Stimulated activated CD4-positive, alpha-beta T cell treated with anti-CD3 and anti-CD28 coated beads, Interleukin-2, amount 100 ng/mL, for 4 hours (primary cell): Measurements from ENCODE around the gene DLGAP4.

ENCODE experiments used
- DNase-seq: peaks from one replicate; pipeline ENCODE4 v3.0.0-alpha.2; 2020; ENCODE audit warnings: low read depth

The DLGAP4 gene

DNA sequence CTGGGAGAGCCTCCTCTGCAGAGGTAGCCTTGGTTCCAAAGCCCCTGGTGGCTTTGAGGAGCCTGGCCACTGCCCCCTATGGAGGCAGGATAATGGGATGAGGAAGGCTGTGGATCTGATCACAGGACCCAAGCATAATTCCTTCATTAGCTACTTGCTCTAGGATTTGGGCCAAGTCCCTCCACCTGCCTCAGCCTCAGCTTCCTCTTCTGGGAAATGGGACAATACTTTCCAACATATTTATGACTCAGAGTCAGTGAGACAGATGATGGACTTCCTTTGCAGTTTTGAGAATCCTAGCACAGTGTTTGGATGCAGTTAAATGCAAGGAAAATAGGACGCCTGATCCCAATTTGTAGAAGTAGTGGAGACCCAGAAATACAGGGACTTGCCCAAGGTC, 171.3 kb downstream of the DLGAP4 start:
- no peak for DNase-seq

DNA sequence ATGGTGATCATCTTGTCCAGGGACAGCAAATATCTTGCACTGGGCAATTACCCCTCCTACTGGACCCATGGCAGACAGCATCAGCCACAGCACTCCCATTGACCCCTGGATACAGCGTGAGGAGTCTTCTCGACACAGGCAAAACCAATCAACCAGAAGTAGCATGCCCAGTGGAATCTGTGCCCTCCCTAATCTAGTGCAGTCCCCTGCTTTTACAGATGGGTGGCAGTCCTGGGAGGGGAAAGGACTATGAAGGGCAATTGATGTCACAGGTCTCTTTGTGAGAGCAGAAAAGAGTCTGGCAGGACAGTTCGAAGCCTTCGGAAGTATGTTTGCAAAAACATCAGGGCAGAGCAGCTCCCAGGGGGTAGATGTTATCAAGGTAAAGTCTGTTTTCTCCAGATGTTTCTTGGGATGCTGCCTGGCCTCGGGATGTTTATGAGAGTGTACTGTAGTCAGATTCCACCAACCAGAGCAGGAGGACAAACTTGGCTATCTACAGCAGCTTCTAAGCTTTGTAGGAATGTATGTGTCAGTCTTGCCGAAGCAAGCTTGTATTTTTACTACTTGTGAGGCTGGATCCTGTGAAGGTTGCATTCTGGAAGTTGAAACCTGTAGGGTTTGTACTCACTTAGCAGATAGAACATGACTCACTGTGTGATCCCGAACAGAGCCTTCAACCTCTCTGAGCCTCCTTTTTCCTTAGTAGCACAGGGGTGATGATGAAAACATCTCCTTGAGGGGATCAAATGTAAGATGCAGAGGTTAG, 172.2 kb downstream of the DLGAP4 start:
- no peak for DNase-seq

DNA sequence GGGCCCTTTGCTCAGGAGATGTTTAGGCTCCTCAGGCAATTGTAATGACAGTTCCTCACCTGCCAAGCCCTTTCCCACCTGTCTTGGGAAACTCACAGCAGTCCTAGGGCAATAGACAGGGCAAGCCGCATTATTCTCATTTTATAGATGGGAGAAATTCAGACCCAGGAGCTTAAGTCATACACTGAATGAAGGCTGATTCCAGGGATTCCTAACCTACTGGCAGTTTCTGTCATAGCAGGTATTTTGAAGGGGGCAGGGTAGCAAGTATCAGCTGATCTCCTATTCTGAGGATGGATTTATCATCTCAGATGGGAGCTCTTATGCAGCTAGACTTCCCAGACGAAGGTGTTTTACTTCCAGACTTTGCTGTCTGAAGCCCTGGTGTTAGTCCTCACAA, 173.8 kb downstream of the DLGAP4 start:
- no peak for DNase-seq

DNA sequence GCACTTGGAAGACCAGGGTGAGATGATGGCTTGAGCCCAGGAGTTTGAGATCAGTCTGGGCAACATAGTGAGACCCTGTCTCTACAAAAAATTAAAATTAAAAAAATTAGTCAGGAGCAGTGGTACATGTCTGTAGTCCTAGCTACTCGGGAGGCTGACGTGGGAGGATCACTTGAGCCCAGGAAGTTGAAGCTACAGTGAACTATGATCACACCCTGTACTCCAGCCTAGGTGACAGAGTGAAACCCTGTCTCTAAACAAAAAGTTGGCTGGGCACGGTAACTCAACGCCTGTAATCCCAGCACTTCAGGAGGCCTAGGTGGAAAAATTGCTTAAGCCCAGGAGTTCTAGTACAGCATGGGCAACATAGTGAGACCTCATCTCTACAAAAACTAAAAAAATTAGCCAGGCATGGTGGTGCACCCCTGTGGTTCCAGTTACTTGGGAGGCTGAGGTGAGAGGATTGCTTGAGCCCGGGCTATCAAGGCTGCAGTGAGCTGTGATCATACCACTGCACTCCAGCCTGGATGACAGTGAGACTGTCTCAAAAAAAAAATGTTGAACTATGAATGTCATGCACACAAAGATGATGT, 174.4 kb downstream of the DLGAP4 start:
- no peak for DNase-seq

DNA sequence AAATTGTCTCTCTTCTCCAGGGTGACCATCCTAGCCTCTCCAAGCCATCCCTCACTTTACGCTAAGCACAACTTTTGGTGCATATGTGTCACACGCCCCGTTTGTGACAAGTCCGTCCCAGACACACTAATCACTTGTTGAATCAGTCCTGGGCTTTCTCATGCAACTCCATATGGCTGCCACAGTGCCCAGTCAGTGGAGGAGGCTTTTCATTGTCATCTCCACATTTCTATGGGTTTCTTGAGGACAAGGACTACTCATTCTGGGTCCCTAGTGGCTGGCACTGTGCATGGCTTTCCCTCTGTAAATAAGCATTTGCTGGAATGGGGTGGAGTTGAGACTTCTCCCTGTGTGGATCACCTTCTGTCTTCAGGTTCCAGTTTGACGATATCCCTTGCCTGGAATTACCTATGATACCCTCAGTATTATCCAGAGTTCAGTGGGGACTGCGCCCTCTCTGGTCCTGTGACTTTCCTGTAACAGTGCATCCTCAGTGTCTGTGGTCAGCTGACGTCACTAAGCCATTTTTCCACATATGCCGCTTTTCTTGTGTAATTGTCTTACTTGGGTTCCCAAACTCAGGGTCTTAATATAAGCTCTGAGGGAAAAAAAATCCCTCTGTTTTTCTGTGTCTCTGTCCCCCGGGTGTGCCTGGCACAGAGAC, 175.4 kb downstream of the DLGAP4 start:
- no peak for DNase-seq

DNA sequence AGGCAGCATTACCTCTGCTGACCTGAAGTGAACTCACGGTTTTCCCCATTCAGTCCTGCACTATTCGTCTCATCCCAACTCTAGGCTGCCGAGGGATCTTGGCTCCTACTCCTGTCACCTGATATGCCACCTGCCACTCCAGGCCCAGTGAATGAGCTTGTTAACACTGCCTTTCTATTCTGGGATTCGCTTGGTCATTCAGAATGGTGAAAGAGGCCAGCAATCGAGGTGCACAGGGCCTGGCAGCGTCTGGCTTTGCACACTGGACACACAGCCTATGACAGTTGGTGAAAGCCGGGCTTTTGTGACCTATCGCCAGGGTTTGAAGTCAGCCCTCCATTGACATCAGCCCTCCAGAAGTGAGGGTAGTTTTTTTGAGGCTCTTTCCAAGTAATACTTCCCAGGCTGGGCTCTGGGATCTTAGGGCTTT, 175.9 kb downstream of the DLGAP4 start:
- no peak for DNase-seq

DNA sequence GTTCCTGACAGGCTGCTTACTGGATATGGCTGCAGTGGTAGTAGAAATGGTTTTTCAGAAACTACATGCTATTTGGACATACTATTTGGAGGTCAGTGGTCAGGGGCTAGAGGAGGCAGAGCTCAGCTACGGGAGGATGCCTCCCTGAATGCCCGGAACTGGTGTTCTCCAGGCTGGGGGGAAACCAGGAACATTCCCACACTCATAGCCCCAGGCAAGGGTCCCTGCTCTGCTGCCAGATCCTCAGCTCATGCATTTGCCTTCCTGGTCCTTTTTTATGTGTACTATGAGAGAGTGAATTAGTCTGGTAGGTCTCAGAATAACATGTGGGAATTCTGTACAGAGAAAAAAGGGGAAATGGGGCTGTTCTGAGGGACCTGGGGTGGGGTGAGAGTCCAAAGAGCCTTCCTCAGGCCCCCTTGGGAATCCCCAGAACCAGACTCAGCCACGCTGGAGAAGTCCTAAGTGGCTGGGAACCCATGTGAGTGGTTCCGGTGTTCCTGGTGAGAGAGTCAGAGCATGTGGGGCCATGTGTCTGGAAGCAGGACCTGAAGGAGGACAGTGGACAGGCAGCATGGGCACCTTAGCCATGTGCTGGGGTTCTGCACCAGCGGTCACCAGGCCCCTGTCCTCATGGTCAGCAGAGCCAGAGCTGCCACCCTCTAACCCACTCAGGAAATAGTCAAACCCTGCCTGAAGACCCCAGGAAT, 177.2 kb downstream of the DLGAP4 start:
- DNase-seq: no peak

DNA sequence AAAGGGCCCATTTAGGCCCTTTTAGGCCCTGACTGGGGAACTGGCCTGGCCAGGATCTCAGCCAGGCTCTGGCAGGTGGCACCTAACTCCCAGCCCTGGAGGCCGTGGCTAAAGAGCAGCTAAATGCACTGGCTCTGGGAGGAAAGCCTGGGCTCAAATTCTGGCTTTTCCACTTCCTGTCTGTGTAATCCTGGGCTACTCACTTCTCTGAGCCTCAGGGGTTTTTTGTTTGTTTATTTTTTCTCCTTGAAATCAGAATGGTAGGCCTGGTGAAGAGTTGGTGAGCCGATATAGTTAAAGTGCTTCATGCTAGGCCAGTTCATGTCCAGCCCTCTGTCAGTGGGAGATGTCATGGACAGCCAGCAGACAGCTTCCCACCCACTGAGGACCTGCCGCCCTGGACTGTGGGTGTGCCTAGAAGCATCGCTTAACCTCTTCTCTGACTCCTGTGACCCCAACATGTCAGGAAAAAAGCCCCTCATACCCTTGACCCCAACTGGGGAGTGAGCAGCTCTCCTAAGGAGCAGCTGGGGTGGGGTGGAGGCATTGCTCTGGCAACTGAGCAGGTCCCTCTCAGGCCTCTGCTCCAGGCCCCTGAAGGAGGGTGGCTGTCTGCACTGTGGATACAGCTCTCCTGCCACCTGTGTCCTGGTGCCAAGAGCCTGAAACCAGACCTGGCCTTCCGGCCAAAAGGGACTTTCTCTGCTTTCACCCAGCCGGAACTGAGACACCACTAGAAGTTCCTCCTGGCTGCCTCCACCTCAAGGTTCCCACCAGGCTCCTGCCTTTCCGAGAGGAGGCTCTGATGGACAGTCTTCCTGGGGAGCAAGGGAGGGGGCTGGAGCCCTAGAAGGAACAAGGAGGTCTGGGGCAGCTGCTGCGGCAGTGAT, 178.0 kb downstream of the DLGAP4 start:
- DNase-seq: no peak

DNA sequence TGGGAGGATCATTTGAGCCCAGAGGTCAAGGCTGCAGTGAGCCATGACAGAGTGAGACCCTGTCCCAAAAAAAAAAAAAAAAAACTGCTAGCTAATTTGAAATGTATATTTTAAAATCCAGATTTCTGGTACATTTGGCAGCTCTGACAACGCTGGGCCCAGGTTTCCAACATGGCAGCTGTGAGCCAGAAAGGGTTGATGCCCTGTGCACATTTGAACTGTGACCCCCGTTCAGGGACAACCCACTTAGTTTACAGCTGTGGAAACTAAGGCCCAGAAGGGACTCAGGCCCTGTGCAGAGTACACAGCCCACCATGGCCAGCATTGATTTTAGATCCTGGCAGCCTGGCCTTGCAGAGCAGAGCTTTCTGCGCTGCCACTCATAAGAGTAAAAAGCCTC, 179.1 kb downstream of the DLGAP4 start:
- no peak for DNase-seq

DNA sequence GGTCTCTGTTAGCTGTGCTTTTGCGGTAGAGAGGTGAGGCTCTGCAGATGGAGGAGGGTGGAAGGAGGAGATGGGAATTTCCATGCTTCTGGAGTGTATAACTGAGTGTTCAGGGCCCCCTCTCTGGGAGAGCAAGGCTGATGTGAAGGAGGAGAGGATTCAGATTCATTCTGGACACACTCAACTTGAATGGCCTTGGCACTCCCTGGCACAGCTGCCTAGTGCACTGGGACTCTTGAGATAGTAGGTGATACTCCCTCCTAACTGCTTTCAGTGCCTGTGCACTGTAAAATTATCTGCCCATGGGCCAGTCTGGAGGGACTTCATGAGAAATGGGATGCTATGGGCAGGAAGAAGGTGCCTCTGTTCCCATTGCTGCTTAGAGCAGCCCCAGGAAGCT, 180.9 kb downstream of the DLGAP4 start:
- no peak for DNase-seq

DNA sequence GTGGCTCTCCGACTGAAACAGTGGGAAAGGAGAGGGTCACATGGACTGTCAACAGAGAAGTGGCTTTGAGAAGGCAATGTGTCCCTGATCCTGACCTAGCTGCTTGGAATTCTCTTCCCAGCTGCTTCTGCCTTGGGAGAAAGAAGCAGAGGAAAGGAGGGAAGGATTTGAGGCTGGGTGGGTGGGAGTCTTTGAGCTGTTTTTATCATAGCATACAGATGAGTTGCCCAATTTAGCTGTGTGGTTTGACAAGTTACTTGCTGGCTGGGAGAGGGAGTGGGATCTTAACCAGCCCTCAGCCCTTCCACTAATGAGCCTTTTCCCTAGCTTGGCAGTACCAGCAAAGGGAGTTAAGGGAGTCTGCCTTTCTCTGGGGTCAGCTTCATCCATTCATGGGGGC, 184.1 kb downstream of the DLGAP4 start:
- no peak for DNase-seq

DNA sequence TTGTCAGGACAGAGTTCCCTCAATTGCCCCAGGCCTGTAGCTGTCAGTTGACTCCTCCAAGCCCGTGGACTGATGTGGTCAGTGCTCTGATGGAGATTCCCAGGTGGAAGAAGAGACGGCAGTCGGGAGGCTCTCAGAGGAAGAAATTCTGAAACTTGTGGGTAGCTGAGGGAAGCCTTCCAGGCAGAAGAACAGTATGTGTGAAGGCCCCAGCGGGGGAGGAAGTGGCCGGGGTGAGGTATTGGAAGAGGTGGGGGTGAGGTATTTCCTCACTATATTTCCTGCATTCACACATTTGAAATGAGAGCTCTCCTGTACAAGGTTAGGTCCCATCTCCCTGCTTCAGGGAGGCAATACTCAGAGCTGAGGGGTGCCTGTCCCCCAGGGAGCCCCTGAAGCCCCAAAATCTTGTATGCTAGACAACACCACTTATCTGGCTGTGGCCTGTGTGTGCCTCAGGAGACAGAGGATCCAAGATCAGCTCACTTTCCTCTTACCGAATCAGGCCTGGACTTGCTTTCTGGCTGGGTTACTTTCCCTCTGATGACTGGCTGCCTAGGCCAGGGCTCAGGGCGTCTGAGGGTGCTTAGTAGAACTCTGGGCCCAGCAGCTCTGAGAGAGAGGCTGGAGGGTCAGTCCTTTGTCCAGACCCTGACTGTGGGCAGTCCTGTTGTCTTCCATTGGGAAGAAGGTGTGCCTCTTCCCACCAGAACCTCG, 185.9 kb downstream of the DLGAP4 start:
- DNase-seq: peak; percentile 33

DNA sequence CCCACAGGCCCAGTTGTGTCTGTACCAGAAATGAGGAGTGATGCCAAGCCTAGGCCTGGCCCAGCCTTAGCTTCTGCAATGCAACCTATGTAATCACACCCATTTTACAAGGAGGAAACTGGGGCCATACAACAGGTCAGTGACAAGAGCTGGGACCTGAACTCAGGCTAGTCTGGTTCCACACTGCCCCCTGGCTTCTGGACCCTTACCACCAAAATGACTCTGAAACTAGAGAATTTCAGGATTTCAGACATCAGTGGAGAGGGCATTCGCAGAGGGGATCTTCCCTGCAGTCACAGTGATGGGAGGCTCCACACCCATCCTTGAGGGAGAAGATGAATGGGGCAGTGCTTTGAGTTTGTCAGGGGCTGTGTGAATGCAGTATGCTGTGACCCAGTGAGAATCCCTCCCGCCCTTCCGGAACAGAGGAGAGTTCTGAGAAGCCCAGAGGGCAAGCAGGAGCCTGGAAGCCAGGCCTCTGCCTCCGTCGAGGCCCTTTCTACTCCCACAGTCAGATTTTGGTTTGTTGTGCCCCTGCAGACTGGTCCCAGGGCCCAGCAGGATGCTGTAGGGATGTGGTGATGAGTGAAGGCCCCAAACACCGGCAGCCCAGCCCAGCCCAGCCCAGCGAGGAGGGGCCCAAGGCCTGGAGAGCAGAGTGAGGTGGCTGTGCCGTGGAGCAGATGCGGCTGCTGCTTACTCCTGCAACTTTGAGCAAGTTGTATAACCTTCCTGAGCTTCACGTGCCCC, 187.1 kb downstream of the DLGAP4 start:
- no peak for DNase-seq

DNA sequence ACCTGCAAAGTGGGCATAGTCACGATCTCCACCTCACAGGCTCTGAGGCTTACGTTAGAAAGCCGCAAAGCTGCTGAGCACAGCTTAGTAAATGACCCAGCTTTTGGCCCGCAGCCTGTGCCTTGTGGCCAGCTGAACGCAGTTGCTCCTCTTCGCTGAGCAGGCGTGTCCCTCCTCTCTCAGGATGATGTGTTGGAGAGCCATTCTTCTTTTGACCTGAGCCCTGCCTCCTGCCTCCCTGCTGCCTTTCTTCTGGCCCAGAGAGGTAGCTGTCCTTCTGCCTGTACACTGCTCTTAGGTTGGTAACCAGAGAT, 187.6 kb downstream of the DLGAP4 start:
- no peak for DNase-seq

DNA sequence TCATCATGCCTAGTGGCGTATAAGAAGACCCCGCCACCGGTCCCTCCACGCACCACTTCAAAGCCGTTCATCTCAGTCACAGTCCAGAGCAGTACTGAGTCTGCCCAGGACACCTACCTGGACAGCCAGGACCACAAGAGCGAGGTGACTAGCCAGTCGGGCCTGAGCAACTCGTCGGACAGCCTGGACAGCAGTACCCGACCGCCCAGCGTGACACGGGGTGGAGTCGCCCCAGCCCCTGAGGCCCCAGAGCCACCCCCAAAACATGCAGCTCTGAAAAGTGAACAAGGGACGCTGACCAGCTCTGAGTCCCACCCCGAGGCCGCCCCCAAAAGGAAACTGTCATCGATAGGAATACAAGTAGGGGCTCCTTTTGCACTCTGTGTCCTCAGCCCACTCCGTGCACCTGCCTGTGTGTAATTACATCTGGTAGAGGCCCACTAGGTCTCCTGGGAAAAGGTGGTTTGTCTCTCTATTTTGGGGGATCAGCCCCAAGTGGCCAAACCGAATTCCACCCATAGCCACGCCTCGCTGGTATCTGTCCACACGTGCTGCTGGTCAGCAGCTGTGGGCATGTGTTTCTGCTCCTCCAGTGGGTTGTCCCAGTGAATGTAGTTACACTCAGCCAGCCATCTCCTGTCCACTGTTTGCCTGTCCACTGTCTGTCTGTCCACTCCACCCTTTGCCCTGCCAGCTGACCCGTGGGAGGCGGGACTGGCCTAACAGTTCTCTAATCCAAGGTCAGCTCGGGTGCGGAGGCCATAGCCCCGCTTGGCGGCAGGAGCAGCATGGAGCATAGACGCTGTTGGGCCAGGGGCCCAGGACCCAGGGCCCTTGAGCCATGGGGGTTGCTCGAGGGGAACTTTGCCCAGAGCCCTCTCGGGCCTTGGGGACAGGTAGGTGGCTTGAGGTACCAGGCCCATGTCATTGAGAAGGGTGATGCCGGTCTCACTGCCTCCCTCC, 190.8 kb downstream of the DLGAP4 start:
- no peak for DNase-seq

DNA sequence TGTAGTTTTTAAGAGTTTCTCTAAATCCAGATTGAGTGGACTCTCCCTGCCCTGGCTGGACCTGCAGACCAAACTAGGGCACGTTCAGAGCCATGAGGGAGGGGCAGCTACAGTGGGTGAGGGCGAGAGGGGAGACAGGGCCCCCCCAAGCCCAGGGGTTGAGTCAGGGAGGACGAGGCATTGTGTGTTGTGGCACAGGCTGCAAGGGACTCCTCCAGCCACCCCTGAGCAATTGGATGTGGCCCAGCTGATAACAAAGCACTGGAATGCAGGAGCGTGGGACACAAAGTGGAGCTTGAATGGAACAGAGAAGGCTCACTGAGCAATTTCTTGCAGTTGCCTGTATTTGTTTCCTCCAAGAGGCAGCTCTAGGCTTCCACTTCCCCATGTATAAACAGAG, 191.7 kb downstream of the DLGAP4 start:
- DNase-seq: no peak

DNA sequence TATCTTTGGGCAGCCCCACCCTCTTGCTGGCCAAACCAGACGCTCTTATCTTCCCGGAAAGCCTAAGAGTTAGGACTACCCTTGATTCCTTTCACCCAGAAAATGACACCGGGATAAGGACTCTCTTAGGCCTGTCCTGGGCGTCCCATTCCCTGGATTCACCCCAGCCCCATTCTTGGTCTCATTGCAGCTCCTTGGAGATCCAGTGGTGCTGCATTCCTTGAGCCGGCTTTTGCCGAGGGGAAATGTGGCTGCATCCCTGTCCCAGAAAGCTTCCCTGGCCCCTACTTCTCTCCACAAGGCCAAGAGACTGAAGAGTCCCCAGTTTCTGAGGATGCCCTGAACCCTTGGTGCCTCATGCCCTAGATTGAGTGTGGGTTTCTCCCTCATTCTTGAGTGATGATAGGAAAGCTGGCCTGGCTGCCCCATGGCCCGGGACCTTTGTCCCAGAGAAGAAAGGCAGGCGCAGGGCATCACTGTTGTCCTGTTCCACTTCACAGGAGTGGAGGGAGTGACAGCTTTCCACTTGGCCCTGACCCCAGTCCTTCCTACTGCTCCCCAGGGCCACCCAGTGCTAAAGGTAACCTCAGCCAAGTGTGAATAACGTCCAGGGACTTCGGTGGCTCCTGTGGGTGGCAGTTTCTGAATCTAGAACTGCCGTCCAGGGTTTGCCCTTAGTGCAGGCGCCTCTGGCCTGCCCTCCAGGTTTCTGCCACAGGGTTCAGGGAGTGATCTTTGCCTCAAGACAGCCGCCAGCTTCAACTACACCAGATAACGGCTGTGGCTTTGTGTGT, 192.4 kb downstream of the DLGAP4 start:
- DNase-seq: no peak

DNA sequence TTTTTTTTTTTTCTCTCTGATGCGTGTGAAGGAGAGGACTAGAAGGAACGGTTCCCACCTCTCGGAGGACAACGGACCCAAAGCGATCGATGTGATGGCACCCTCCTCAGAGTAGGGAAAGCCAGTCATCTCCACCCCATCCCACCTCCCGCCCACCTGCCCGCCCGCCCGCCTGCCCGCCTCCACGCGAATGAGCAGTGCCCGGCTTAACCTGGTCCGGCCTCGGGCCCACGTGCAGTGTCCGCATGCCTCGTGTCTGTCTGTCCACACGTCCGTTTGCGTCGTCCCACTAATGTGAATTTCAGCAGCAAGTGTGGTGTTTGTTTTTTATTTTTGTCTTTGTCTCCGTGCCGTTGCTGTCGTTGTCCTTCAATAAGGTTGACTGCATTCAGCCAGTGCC, 193.1 kb downstream of the DLGAP4 start:
- no peak for DNase-seq
